Ishikawa (cell line): ENCODE data around the gene HSCB.
A peak's percentile ranks its signal among the peaks of the same experiment; 100 is the strongest.

Experiments used
- CEBPB ChIP-seq: IDR thresholded peaks from 2 replicates; pipeline ENCODE4 v1.6.1; 2012
- CREB1 ChIP-seq: IDR thresholded peaks from 2 replicates; pipeline ENCODE4 v1.6.1; 2012; ENCODE audit warnings: low read depth
- EGR1 ChIP-seq: IDR thresholded peaks from 2 replicates; pipeline ENCODE4 v1.6.1; 2012
- EP300 ChIP-seq: IDR thresholded peaks from 2 replicates; pipeline ENCODE4 v1.6.1; 2012; ENCODE audit warnings: borderline replicate concordance
- FOXM1 ChIP-seq: IDR thresholded peaks from 2 replicates; pipeline ENCODE4 v1.6.1; 2012; ENCODE audit warnings: low read depth, borderline replicate concordance
- NFIC ChIP-seq: IDR thresholded peaks from 2 replicates; pipeline ENCODE4 v1.6.1; 2012
- RAD21 ChIP-seq: IDR thresholded peaks from 2 replicates; pipeline ENCODE4 v1.6.1; 2012; ENCODE audit warnings: low read depth
- TAF1 ChIP-seq: IDR thresholded peaks from 2 replicates; pipeline ENCODE4 v1.6.1; 2012; ENCODE audit warnings: low read depth, mild to moderate bottlenecking
- TCF12 ChIP-seq: IDR thresholded peaks from 2 replicates; pipeline ENCODE4 v1.6.1; 2012; ENCODE audit warnings: low read depth
- TEAD4 ChIP-seq: IDR thresholded peaks from 2 replicates; pipeline ENCODE4 v1.6.1; 2012
- YY1 ChIP-seq: IDR thresholded peaks from 2 replicates; pipeline ENCODE4 v1.6.1; 2012; ENCODE audit warnings: low read depth
- ZBTB7A ChIP-seq: IDR thresholded peaks from 2 replicates; pipeline ENCODE4 v1.6.1; 2012; ENCODE audit warnings: low read depth
- TF ChIP-seq, protein P1 (sequence below): IDR thresholded peaks from 2 replicates; pipeline ENCODE4 v1.6.1; 2012
- TF ChIP-seq, protein P2 (sequence below): IDR thresholded peaks from 2 replicates; pipeline ENCODE4 v1.6.1; 2012
- TF ChIP-seq, protein P3 (sequence below): IDR thresholded peaks from 2 replicates; pipeline ENCODE4 v1.6.1; 2012; ENCODE audit warnings: low read depth, mild to moderate bottlenecking

The HSCB gene

DNA sequence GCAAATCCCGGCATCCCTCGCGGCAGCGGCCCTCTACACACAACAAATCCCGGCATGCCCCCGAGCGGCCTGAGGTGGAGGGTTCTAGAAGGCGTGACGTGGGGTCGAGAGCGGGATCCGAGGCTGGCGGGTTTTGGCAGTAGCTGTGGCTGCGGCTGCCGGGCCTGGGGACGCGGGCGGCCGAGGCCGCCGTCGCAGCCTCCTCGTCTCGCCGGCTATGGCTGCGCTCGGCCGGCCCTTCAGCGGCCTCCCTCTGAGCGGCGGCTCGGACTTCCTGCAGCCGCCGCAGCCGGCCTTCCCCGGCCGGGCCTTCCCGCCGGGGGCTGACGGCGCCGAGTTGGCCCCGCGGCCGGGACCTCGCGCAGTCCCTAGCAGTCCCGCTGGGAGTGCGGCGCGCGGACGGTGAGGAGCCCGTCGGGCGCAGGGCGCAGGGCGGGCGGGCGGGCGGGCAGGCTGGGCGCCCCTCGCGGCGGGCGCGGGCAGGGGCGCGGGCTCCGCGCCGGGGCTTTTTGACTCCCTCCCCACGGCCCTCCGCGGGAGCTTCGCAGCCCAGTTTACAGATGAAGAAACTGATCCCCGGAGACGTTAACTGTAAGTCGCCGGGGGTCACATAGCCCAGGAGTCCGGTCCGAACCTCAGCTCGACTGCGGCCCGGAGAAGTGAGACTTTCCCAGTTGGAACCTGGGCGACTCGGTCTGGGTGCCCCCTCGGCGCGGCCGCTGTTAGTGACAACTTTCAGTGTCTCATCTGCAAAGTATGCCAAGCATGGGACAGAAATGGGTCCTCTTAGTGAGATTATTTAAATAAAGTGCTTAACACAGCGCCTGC, 31.0 kb downstream of the HSCB start, which contains the start of gene CCDC117:
Gene CCDC117, plus strand, starts transcription at position 63 of the 828 bp plus-strand sequence. Its CDS starts 155 bp downstream, at position 218.
- TF ChIP-seq CREB1 (peak; percentile 72), TEAD4 (no peak), ZBTB7A (no peak), RAD21 (no peak), NFIC (no peak), FOXM1 (no peak), TAF1 (peak; percentile 84; the same call in 1 of the 2 replicates), CEBPB (no peak)
- TF ChIP-seq, protein P1, sequence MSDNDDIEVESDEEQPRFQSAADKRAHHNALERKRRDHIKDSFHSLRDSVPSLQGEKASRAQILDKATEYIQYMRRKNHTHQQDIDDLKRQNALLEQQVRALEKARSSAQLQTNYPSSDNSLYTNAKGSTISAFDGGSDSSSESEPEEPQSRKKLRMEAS: peak; percentile 92
- TF ChIP-seq, protein P2, sequence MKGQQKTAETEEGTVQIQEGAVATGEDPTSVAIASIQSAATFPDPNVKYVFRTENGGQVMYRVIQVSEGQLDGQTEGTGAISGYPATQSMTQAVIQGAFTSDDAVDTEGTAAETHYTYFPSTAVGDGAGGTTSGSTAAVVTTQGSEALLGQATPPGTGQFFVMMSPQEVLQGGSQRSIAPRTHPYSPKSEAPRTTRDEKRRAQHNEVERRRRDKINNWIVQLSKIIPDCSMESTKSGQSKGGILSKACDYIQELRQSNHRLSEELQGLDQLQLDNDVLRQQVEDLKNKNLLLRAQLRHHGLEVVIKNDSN: no peak

DNA sequence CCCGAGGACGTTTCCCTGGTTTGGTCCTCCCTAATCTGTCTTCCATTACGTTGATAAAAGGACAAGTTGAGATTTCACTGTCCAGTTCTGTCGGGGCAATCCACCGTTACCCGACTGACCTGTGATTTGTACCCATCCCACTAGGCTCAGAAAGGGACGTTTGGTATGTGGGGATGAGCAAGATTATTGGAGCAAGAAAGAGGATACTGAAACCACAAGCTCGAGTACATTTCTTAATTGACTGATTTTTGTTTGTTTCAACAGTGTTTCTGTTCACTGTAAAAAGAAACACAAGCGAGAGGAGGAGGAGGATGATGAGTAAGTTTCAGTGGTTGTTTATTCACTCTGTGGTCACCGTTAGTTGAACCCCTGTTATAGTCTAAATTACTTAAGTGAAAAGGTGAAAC, 31.6 kb downstream of the HSCB start:
- TF ChIP-seq ZBTB7A: no peak
- no peak for TF ChIP-seq EP300
- TF ChIP-seq TCF12: no peak
- no peak for TF ChIP-seq TEAD4
- no peak for TF ChIP-seq TAF1
- no peak for TF ChIP-seq CREB1
- TF ChIP-seq, protein P1: no peak
- TF ChIP-seq RAD21: no peak
- no peak for TF ChIP-seq EGR1
- TF ChIP-seq, protein P2: no peak
- TF ChIP-seq FOXM1: no peak
- TF ChIP-seq CEBPB: no peak
- TF ChIP-seq, protein P3, sequence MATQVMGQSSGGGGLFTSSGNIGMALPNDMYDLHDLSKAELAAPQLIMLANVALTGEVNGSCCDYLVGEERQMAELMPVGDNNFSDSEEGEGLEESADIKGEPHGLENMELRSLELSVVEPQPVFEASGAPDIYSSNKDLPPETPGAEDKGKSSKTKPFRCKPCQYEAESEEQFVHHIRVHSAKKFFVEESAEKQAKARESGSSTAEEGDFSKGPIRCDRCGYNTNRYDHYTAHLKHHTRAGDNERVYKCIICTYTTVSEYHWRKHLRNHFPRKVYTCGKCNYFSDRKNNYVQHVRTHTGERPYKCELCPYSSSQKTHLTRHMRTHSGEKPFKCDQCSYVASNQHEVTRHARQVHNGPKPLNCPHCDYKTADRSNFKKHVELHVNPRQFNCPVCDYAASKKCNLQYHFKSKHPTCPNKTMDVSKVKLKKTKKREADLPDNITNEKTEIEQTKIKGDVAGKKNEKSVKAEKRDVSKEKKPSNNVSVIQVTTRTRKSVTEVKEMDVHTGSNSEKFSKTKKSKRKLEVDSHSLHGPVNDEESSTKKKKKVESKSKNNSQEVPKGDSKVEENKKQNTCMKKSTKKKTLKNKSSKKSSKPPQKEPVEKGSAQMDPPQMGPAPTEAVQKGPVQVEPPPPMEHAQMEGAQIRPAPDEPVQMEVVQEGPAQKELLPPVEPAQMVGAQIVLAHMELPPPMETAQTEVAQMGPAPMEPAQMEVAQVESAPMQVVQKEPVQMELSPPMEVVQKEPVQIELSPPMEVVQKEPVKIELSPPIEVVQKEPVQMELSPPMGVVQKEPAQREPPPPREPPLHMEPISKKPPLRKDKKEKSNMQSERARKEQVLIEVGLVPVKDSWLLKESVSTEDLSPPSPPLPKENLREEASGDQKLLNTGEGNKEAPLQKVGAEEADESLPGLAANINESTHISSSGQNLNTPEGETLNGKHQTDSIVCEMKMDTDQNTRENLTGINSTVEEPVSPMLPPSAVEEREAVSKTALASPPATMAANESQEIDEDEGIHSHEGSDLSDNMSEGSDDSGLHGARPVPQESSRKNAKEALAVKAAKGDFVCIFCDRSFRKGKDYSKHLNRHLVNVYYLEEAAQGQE: no peak
- TF ChIP-seq NFIC: no peak
- no peak for TF ChIP-seq YY1

DNA sequence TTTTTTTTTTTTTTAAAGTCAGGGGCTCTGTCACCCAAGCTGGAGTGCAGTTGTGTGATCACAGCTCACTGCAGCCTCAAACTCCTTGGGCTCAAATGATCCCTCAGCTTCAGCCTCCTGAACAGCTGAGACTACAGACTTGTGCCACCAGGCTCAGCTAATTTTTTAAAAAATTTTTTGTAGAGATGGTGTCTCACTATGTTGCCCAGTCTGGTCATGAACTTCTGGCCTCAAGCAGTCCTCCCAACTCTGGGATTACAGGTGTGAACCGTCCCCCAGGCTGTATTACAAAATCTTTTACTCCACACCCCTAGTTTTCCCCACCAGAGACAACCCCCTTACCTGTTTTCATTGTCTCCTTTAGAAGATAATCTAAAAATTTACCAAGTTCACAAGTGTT, 32.5 kb downstream of the HSCB start:
- TF ChIP-seq FOXM1 (no peak), TAF1 (no peak), CEBPB (no peak), ZBTB7A (no peak), TCF12 (no peak), RAD21 (no peak), EP300 (no peak), EGR1 (no peak)
- TF ChIP-seq, protein P2: no peak
- TF ChIP-seq, protein P1: no peak

DNA sequence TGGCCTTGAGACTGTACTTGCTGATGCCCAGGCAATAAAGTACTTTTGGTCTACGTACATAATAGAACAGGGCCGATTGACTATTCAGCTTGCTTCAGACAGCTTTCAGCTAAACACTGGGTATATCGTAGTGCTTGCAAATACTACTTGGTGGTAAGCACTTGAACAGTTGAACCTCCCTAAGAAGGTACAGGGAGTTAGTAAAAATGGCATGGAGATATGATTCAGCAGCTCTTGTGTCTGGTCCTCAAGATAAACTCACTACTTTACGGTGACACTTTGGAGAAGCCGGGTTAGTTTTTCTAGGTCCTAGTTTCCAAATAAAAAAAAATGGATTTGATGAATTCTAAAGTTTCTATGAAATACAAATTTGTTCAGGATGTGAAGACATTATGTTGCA, 38.0 kb downstream of the HSCB start:
- TF ChIP-seq, protein P3: no peak
- TF ChIP-seq CREB1: no peak

DNA sequence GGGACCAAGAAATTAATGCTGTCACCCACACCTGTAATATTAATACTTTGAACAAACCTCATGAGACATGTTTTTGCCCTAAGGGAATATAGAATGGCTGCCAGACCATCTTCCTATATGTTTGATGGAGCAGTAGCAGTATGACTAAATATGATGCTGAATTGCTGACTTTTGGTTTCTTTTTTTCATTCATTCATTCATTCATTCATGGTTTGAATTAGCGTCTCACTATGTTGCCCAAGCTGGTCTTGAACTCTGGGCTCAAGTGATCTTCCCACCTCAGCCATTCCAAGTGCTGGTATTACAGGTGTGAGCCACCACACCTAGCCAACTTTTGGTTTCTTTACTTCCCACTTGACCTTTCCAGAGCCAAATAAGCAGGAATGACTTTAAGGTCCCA, 38.5 kb downstream of the HSCB start:
- no peak for TF ChIP-seq RAD21
- no peak for TF ChIP-seq CEBPB
- no peak for TF ChIP-seq CREB1
- no peak for TF ChIP-seq NFIC
- TF ChIP-seq, protein P1: no peak
- no peak for TF ChIP-seq TEAD4
- TF ChIP-seq, protein P3: no peak
- no peak for TF ChIP-seq EP300
- TF ChIP-seq, protein P2: no peak
- no peak for TF ChIP-seq YY1
- no peak for TF ChIP-seq TAF1
